OCI-LY3 (cell line): ENCODE data around the gene TCF20.

Experiments
- H2AFZ ChIP-seq: fragments of 200-600, 300-600 bp; shearing (Covaris generic); 2 replicates; pipeline ENCODE4 v1.6.0; 2014; ENCODE audit warnings: antibody characterized with exemption, low read depth, low read length
- H3K27ac ChIP-seq: fragments of 200-600, 300-600 bp; sonication (generic); 2 replicates; pipeline ENCODE4 v1.5.1; 2014; ENCODE audit warnings: mild to moderate bottlenecking, low read length, moderate library complexity, mixed read lengths
- H3K27me3 ChIP-seq: fragments of 200-600, 300-600 bp; sonication (generic); 2 replicates; pipeline ENCODE4 v1.6.1; 2014; ENCODE audit warnings: low read depth, low read length, mixed read lengths
- H3K36me3 ChIP-seq: fragments of 200-600, 300-600 bp; sonication (generic); replicated peaks from 2 replicates; pipeline ENCODE3; 2014; ENCODE audit warnings: low read depth, low read length, mixed read lengths
- H3K4me1 ChIP-seq: fragments of 300-600, 200-600 bp; sonication (generic); 2 replicates; pipeline ENCODE4 v1.6.1; 2014; ENCODE audit warnings: low read length, mixed read lengths
- H3K4me2 ChIP-seq: fragments of 200-600, 300-600 bp; sonication (generic); 2 replicates; pipeline ENCODE4 v1.6.1; 2014; ENCODE audit warnings: low read length, mixed read lengths
- H3K4me3 ChIP-seq: fragments of 300-600, 200-600 bp; sonication (generic); 2 replicates; pipeline ENCODE4 v1.5.1; 2014; ENCODE audit warnings: antibody characterized with exemption, mild to moderate bottlenecking, low read length, moderate library complexity
- H3K79me2 ChIP-seq: fragments of 300-600, 200-600 bp; shearing (Covaris generic); 2 replicates; pipeline ENCODE4 v1.6.1; 2014; ENCODE audit warnings: mild to moderate bottlenecking, low read length, mixed read lengths
- H3K9ac ChIP-seq: fragments of 300-600, 200-600 bp; shearing (Covaris generic); 2 replicates; pipeline ENCODE4 v1.6.0; 2014; ENCODE audit warnings: mild to moderate bottlenecking, low read length, moderate library complexity
- H3K9me3 ChIP-seq: fragments of 200-600, 300-600 bp; shearing (Covaris generic); 2 replicates; pipeline ENCODE4 v1.6.1; 2014; ENCODE audit warnings: low read length, mixed read lengths; ENCODE audit not compliant: insufficient read depth
- H4K20me1 ChIP-seq: fragments of 200-600, 300-600 bp; sonication (generic); 2 replicates; pipeline ENCODE4 v1.6.1; 2016; ENCODE audit warnings: low read length, mixed read lengths; ENCODE audit not compliant: insufficient read depth
- CTCF ChIP-seq: fragments of 200-600, 300-600 bp; sonication (generic); IDR thresholded peaks from 2 replicates; pipeline ENCODE4 v1.5.1; 2014; ENCODE audit warnings: antibody characterized with exemption, low read length, low read depth
- EZH2phosphoT487 ChIP-seq: fragments of 200-600 bp; shearing (Covaris generic); IDR thresholded peaks from 2 replicates; pipeline ENCODE4 v1.6.1; 2018; ENCODE audit warnings: antibody characterized with exemption, mixed run types, low read depth

The TCF20 gene

GRCh38 chr22:42313204-42313603 lies 42.8 kb upstream of the TCF20 start:
- Histone ChIP-seq H3K4me3 (no peak overlapping the region), H3K9me3 (no peaks in the 10 kb centered on the region), H3K79me2 (no peaks in the 10 kb centered on the region), H2AFZ (no peak overlapping the region), H3K4me2 (no peak overlapping the region), H4K20me1 (no peaks in the 10 kb centered on the region), H3K36me3 (no peaks in the 10 kb centered on the region), H3K27me3 (peaks cover 27% of the 10 kb centered on the region; the same call in 1 of the 2 replicates), H3K4me1 (peaks cover 12% of the 10 kb centered on the region), H3K27ac (no peak overlapping the region), H3K9ac (no peak overlapping the region)
- TF ChIP-seq EZH2phosphoT487 (no peak), CTCF (no peak)

- Histone ChIP-seq H4K20me1 (no peaks in the 10 kb centered on the region), H3K4me2 (no peak overlapping the region), H2AFZ (no peak overlapping the region), H3K27ac (no peak overlapping the region), H3K79me2 (no peaks in the 10 kb centered on the region), H3K4me3 (no peak overlapping the region), H3K9ac (no peak overlapping the region), H3K9me3 (no peaks in the 10 kb centered on the region), H3K4me1 (no peaks in the 10 kb centered on the region), H3K36me3 (no peaks in the 10 kb centered on the region), H3K27me3 (peaks cover 20% of the 10 kb centered on the region; the same call in 1 of the 2 replicates)
- no peak for TF ChIP-seq EZH2phosphoT487
- TF ChIP-seq CTCF: no peak
These were observed 40.0 kb upstream of the TCF20 start for GRCh38 chr22:42310291-42311015.

GRCh38 chr22:42309865-42310264 lies 39.4 kb upstream of the TCF20 start:
- Histone ChIP-seq H3K4me1 (no peaks in the 10 kb centered on the region), H3K9me3 (no peaks in the 10 kb centered on the region), H3K4me3 (no peak overlapping the region), H2AFZ (no peak overlapping the region), H3K27ac (no peak overlapping the region), H3K79me2 (no peaks in the 10 kb centered on the region), H3K9ac (no peak overlapping the region), H3K4me2 (no peak overlapping the region), H3K27me3 (peaks cover 20% of the 10 kb centered on the region), H4K20me1 (no peaks in the 10 kb centered on the region), H3K36me3 (no peaks in the 10 kb centered on the region)
- TF ChIP-seq CTCF (no peak), EZH2phosphoT487 (no peak)

GRCh38 chr22:42308892-42309468 lies 38.5 kb upstream of the TCF20 start:
- H3K9me3 ChIP-seq: no peaks in the 10 kb centered on the region
- no peak overlapping the region for H3K27ac ChIP-seq
- H3K27me3 ChIP-seq: peaks cover 21% of the 10 kb centered on the region
- no peaks in the 10 kb centered on the region for H3K79me2 ChIP-seq
- no peak overlapping the region for H3K4me2 ChIP-seq
- no peaks in the 10 kb centered on the region for H3K36me3 ChIP-seq
- H2AFZ ChIP-seq: no peak overlapping the region
- no peaks in the 10 kb centered on the region for H3K4me1 ChIP-seq
- TF ChIP-seq EZH2phosphoT487: no peak
- TF ChIP-seq CTCF: no peak
- H3K9ac ChIP-seq: no peak overlapping the region
- H3K4me3 ChIP-seq: no peak overlapping the region
- no peaks in the 10 kb centered on the region for H4K20me1 ChIP-seq
